Sigmoid colon (tissue), 4 donors: ENCODE results near the gene PACRG.

Source experiments
- EP300 ChIP-seq, 4 donors: sonication (generic); formaldehyde crosslinking; IDR thresholded peaks; one replicate each; pipeline ENCODE4 v1.6.1; 2017; ENCODE audit warnings: antibody characterized with exemption in 4 of 4
- POLR2A ChIP-seq, 2 donors: fragments of 450-650 bp; IDR thresholded peaks; one replicate each; pipeline ENCODE4 v1.6.1; 2016; ENCODE audit warnings: antibody characterized with exemption in 2 of 2, mild to moderate bottlenecking in 2 of 2, moderate library complexity in 2 of 2
- TF ChIP-seq, protein P1 (sequence below), 4 experiments: fragments of 450-650 bp in 3 of 4; fragments of 200-600 bp in 1 of 4; IDR thresholded peaks; one replicate each; pipeline ENCODE4 v1.5.1; 2016 to 2019; ENCODE audit warnings: antibody characterized with exemption in 4 of 4, mild to moderate bottlenecking in 3 of 4, moderate library complexity in 2 of 4

DNA sequence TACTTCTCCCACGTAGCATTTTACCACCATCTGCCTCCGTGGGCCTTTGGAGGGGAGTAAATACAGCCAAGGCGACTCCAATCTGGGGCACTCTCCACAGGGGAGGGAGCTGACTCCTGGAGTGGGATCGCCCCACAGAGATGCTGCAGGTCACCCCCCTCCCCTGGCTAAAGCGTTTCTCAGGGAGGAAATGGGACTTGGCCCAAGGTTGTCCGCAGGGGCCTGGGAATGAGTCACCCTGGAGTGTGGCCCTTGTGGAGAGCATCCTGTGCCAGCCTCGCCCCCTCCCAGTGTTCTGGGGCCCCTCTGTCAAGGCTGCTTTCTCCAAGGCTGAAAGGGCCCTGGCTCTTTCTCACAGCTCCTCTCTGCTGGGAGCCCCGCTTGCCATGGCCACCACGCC is 602.2 kb downstream of the PACRG start:
- TF ChIP-seq, protein P1, sequence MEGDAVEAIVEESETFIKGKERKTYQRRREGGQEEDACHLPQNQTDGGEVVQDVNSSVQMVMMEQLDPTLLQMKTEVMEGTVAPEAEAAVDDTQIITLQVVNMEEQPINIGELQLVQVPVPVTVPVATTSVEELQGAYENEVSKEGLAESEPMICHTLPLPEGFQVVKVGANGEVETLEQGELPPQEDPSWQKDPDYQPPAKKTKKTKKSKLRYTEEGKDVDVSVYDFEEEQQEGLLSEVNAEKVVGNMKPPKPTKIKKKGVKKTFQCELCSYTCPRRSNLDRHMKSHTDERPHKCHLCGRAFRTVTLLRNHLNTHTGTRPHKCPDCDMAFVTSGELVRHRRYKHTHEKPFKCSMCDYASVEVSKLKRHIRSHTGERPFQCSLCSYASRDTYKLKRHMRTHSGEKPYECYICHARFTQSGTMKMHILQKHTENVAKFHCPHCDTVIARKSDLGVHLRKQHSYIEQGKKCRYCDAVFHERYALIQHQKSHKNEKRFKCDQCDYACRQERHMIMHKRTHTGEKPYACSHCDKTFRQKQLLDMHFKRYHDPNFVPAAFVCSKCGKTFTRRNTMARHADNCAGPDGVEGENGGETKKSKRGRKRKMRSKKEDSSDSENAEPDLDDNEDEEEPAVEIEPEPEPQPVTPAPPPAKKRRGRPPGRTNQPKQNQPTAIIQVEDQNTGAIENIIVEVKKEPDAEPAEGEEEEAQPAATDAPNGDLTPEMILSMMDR (IDR thresholded peaks at IDR 0.05), result no peak
- TF ChIP-seq POLR2A (IDR thresholded peaks at IDR 0.05) (no peak), EP300 (IDR thresholded peaks at IDR 0.05) (no peak)
